ENCODE results near the gene MYL2. TPM values are rescaled to one million over a fixed set of nuclear protein-coding genes. Genes with fewer than 3 reads are reported as not detected.

MYL2 gene
- total RNA-seq, result 10 to 100 TPM in 1 of 3 donors, 1 to 10 TPM in 1, not detected in 1; 3.8 to 13.2 TPM
- long read RNA-seq, donor 1, result 0 reads
- long read RNA-seq, donor 2, result 0 reads

- Histone ChIP-seq H3K9me3 (no peaks in the 10 kb centered on the region), H3K4me1 (ENCODE audit: low read depth) (no peaks in the 10 kb centered on the region), H3K36me3 (ENCODE audit: low read depth) (no peaks in the 10 kb centered on the region), H3K4me3 (no peak within 1 kb of the TSS)
- TF ChIP-seq CTCF (IDR thresholded peaks at IDR 0.05), result no peak
- intact Hi-C loops (cut with DNase I, micrococcal nuclease), result no loop called here
- ATAC-seq, result no peak
- no peak for DNase-seq
These were observed at the start of gene MYL2 for GRCh38 chr12:110920324-110920910. Gene MYL2 (minus strand): TSS chr12:110920579. CDS start chr12:110920529, 50 bp downstream.

- Histone ChIP-seq H3K4me3 (no peak overlapping the region), H3K4me1 (ENCODE audit: low read depth) (no peaks in the 10 kb centered on the region), H3K36me3 (ENCODE audit: low read depth) (no peaks in the 10 kb centered on the region), H3K9me3 (no peaks in the 10 kb centered on the region)
- TF ChIP-seq CTCF (IDR thresholded peaks at IDR 0.05), result no peak
- no peak for ATAC-seq
- DNase-seq, result no peak
- intact Hi-C loops (cut with DNase I, micrococcal nuclease), result no loop called here
These were observed 45.8 kb upstream of the MYL2 start for GRCh38 chr12:110966081-110966760.

- intact Hi-C loops (cut with DNase I, micrococcal nuclease), result no loop called here
- TF ChIP-seq CTCF (IDR thresholded peaks at IDR 0.05), result no peak
- Histone ChIP-seq H3K36me3 (ENCODE audit: low read depth) (no peaks in the 10 kb centered on the region), H3K4me1 (ENCODE audit: low read depth) (no peaks in the 10 kb centered on the region), H3K9me3 (no peaks in the 10 kb centered on the region), H3K4me3 (no peak overlapping the region)
- no peak for ATAC-seq
- DNase-seq, result no peak
These were observed 45.2 kb upstream of the MYL2 start for GRCh38 chr12:110965574-110965973.

GRCh38 chr12:110960795-110961194 lies 40.4 kb upstream of the MYL2 start:
- Histone ChIP-seq H3K4me3 (no peak overlapping the region), H3K9me3 (no peaks in the 10 kb centered on the region), H3K36me3 (ENCODE audit: low read depth) (no peaks in the 10 kb centered on the region), H3K4me1 (ENCODE audit: low read depth) (no peaks in the 10 kb centered on the region)
- no peak for TF ChIP-seq CTCF (IDR thresholded peaks at IDR 0.05)
- ATAC-seq (no peak), DNase-seq (no peak)
- intact Hi-C loops (cut with DNase I, micrococcal nuclease), result no loop called here

GRCh38 chr12:110957652-110958051 lies 37.3 kb upstream of the MYL2 start:
- intact Hi-C loops (cut with DNase I, micrococcal nuclease), result no loop called here
- DNase-seq (no peak), ATAC-seq (no peak)
- Histone ChIP-seq H3K4me1 (ENCODE audit: low read depth) (no peaks in the 10 kb centered on the region), H3K9me3 (no peaks in the 10 kb centered on the region), H3K36me3 (ENCODE audit: low read depth) (no peaks in the 10 kb centered on the region), H3K4me3 (no peak overlapping the region)
- no peak for TF ChIP-seq CTCF (IDR thresholded peaks at IDR 0.05)

All from mucosa of descending colon (tissue), 3 donors.